ENCODE data around the gene RSPRY1.
"Not testable (repeated sequence)": the region's sequence is repeated elsewhere in the genome, so short reads cannot be mapped to it uniquely, and the experiment has no call there.

Gene RSPRY1

DNA sequence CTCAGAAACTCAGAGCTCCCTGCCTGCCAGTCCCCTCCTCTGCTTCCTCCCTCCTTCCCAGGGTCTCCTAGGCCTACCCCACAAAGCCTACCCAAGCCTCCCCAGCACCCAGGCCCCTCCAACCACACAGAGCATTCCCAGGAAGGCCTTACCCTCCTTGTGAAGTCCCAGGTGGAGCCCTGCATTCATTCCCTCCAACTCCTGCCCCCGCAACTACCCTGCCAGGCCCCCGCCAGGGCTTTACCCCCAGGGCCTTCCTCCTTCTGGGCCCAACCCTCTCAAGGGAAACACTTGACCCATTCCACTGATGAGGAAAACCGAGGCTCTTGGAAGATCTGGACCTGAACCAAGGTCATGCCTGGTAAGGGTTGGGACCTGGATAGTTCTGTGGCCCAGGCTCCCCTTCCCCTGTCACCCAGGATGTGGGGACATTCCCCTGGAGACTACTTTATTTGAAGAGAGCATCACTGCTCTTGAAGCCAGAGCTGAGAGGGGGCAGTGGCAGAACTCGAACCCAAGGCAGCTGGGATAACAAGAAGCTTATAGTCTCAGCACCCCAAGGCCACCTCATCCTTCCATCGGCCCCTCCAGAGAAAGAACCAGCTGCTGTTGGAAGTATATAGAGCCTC lies 85.9 kb downstream of the RSPRY1 start:
- no peak for DNase-seq (ENCODE audit: low read depth in 2 of 2)

DNA sequence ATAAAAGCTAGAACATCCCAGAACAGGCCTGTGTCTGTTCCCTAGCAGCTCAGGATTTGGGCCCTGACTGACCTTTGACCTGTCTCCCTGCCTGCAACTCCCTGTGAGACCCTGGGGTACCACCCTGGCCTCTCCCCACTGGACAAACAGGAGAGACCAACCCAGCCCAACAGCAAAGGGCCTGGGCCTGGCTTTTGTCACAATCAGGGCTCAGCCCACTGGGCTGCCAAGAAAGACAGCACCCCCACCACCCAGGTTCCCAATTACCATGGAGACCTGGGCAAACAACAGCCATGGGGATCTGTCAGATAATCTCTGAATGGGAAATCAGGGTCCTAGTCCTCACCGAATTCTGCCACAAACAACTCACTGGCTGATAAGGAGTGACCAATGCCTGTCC lies 87.2 kb downstream of the RSPRY1 start:
- no peak for DNase-seq (ENCODE audit: low read depth in 2 of 2)

DNA sequence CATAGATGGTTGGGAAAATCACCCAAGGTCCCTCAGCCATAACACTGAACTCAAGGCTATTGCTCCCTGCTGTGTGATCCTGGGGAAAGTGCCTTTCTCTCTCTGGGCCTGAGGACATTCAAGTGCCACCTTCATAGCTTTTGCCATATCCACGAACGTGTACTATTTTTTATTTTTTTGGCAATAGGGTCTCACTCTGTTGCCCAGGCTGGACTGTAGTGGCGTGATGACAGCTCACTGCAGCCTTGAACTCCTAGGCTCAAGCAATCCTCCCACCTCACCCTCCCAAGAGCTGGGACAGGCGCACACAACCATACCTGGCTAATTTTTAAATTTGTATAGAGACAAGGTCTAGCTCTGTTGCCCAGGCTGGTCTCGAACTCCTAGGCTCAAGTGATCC lies 87.7 kb downstream of the RSPRY1 start:
- DNase-seq (ENCODE audit: low read depth in 2 of 2), result no peak

DNA sequence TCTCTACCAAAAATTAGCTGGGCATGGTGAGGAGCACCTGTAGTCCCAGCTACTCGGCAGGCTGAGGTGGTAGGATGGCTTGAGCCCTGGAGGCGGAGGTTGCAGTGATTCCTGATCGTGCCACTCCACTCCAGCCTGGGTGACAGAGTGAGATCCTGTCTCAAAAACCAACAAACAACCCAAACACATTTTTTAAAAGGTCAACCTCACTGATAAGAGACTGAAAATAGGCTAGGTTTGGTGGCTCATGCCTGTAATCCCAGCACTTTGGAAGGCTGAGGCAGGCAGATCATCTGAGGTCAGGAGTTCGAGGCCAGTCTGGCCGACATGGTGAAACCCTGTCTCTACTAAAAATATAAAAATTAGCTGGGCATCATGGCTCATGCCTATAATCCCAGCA lies 89.8 kb downstream of the RSPRY1 start:
- not testable (repeated sequence) for DNase-seq (ENCODE audit: low read depth in 2 of 2)

- no peak for DNase-seq (ENCODE audit: low read depth in 2 of 2)
Observed at GRCh38 chr16:57276596-57276995, 90.5 kb downstream of the RSPRY1 start.

GRCh38 chr16:57277586-57277985 lies 91.5 kb downstream of the RSPRY1 start:
- DNase-seq (ENCODE audit: low read depth in 2 of 2), result peak; percentile 14 to 42

DNA sequence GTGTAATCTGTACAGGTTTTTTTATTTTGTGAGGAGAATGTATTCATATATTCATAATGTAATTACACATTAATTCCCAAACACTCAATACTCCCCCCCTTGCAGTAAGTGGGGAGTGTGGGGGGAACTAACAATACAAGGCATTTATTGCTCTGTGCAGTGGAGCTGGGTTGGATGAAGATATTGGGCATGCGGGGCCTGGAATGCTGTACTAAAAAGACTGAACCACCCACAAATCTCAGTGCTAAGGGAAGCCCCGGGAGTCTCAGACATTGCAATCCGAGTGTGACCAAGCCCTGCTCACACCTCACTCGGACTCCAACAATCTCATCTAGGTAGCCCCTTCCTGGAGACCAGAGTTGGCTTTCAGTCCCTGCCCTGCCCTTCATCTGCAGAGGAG lies 92.4 kb downstream of the RSPRY1 start:
- DNase-seq (ENCODE audit: low read depth in 2 of 2), result no peak

DNA sequence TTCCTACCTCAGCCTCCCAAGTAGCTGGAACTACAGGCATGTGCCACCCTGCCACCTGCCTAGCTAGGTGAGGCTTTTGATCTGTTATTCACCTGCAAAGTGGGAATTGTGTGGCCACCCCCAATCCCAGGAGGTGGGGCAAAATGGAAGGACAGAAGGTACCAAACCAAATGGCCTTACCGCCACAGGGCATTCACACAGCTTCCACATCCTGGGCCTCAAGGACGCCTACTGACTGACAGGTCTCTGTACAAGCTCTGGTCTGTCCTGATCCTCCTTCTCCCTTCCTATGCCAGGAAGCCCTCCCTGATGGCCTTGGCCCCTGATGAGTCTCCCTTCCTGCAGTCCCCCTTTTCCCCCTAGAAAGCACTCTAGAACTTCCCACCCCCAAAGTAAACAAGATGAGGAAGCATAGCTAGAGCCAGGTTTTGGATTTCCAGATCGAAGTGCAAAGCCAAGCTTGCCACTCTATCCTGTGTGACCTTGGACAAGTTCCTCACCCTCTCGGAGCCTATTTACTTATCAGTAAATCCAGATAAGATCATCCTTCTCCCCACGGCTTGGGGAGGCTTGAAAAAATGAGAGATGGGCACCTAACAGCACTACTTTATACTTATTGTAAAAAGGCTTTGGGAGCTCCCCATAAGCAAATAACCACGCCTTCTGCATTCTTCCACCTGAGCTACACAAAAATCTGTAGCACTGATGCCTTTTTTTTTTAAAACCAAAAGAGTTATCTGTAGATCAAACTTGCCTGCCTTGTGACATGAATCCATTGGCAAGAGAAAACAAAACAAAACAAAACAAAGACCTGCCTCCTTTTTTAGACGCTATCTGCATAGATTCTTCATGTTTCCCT lies 93.9 kb downstream of the RSPRY1 start:
- no peak for DNase-seq (ENCODE audit: low read depth in 2 of 2)

DNA sequence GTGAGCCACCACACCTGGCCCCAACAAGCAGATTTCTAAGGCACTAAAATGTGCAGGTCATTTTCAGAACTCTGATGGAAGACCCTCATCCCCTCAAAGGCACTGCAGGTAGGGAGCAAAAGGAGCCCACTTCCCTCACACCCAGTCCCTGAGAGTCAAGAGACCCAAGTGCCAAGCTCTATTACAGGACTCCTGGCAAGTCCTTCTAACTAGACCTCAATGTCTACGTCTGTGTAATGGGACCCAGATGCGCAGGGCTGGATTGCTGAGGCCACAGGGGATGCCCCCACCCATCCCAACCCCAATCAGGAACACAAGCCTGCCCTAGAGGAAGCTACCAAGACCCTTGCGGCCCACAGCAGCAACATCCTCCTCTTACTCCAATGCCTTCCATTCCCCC lies 95.7 kb downstream of the RSPRY1 start:
- no peak for DNase-seq (ENCODE audit: low read depth in 2 of 2)

DNA sequence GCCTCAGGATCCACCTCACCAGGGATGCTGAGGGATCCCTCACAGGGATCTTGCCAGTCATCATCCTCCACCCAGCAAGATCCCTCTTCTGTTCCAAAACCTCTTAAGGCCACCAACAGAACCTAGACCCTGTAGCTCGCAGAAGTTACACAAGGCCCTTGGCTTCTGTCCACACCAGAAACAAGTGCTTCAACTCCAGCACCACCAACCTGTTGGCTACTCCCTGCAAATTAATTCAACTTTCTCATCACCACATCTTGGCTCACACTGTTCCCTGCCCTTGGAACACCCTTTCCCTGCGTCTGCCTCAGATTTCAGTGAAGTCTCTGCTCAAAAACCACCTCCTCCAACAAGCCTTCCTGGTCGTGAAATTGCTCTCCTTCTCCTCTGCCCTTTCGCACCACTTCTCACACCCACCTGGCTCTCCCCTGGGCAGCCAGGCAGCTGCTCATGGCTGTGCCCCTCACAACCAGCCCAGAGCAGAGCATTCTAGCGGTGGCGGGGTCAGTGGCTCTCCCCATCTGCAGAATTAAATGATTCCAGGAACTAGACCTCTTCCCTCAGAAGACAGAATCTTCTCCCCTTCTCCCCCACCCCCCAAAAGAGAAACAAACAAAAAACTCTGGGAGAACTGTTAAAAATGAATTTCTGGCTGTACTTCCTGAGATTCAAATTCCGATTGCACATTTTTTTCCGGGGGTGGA lies 96.5 kb downstream of the RSPRY1 start:
- DNase-seq (ENCODE audit: low read depth in 2 of 2), result no peak

DNA sequence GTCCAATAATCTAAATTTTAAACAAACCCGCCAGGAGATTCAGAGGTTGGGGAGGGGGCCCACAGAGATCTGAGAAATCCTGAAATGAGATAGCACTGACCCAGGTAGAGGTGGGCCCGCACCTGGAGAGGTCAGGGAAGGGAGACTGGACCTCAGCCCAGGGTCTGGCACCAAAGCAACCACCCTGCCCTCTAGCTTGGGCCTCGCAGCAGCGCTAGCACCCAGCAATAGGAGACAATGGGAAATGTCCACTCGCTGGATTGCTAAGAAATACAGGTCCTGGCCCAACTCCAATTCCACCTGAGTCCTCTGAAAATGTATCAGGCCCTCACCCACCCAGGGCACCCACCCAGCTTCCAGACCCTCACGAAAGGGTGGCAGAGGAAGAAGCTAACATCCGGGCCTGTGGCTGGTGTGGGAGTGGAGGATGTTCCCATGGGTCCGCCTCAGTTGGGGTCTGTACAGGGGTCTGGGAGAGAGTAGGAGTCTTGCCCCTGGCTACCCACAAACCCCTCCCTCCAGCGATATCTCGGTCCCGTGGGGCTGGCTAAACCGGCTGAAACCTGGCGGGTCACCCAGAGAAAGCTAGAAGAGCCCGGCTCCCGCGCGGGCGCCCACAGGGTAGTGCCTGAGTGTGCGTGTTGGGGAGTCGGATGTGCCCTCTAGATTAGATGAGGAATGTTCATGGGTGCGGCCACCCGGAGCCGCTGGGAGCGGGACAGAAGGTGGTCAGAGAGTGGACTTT lies 97.3 kb downstream of the RSPRY1 start:
- no peak for DNase-seq (ENCODE audit: low read depth in 2 of 2)

DNA sequence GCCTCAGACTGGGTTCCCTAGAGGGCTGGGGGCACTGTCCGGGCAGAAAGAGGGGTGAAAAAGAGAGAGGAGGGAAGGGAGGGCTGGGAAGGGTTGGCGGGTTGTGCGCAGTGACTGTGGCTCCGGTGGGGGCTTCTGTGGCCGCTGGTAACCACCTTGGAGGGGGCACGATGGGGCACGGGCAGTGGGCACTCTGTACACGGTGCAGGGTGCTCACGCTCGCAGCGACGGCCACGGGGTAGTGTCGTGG lies 97.8 kb downstream of the RSPRY1 start:
- DNase-seq (ENCODE audit: low read depth in 2 of 2), result no peak

DNA sequence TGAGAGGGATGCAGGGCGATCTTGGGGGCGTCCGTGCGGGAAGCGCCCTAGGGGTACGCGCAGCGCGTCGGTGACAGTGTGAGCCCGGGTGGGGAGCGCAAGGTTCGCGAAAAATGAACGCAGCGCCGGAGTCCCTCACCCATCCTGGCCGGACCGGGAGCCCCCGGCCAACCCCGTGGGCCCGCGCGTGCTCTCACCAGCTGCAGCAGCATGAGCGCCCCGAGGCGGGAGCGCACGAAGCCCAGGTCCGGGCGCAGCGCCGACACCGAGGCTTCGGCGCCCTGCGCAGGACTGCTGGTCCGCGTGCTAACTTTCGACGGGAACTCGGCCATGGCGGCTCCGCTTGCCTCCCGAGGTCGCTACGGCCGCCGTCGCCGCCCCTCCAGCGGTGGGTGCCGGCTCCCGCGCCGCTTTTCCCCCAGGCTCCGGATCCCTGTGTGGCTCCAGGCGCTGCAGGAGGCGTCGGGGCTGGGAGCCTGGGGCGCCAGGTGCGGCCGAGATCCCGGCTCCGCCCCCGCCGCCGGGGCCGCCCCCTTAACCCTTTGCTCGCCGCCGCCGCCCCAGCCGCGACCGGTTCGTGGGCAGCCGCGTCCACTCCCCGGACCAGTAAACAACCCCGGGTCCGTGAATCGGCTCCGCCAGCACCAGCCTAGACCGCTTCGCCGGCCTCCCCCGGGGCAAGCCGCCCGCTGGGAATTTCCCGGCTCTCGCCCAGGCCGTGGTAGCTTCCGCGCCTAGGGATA lies 98.3 kb downstream of the RSPRY1 start, which contains the start of gene PLLP:
TSS of gene PLLP (minus strand) at position 464 of the 743 bp plus-strand sequence. CDS start at position 332, 132 bp downstream.
- no peak for DNase-seq (ENCODE audit: low read depth in 2 of 2)

- DNase-seq (ENCODE audit: low read depth in 2 of 2), result no peak
Observed at GRCh38 chr16:57284952-57285363, 98.8 kb downstream of the RSPRY1 start.

DNA sequence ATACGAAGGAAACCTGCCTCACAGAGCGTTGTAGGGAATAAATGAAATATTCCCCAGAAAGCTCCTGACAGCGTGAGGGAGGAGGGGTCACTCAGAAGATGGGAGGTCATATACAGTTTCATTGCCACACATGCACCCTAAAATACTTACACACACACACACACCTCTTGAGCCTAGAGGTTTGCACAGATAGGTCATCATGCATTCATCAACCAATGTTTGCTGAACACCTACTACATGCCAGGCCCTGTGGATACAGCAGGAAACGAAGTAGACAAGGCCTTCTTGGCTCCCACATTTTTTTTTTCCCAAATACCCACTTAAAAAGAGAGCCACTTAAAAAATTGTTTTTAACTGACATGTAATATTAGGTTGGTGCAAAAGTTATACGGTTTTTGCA lies 99.2 kb downstream of the RSPRY1 start:
- no peak for DNase-seq (ENCODE audit: low read depth in 2 of 2)

DNA sequence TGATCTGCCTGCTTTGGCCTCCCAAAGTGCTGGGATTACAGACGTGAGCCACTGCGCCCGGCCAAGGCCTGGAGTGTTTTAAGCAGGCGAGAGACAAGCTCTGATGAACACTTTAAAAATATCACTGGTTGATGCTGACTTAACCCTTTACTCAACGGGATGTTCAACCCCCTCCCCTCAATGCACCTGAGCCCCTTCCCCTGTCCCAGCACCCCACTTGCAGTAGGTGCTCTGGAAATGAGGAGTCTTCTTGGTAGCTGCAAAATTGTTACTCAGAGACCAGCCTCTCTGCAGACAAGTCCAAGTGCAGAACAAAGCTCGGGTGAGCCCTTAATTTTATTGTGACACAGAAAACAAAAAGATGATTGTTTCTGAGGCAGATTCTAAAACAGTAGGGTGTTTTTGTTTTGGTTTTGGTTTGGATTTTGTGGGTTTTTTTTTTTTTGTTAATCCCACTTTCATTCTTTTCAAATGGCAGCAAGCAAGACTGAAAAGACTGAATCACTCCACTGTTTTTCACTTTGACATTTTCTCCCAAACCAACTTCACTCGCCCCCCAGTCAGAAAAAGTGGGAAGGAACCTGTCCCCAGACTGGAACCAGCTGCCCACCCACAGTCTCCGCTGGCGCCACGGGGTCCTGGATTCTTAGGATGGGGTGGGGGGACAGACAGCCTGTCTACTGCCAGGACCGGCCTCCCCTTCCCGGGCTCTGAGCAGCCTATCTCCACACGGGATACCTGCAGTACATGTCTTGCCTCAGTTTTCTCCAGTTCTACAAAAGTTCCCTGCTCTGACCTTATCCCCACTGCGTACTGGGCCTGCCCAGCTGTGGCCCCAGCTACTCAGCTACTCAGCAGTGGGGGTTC lies 103.5 kb downstream of the RSPRY1 start:
- DNase-seq (ENCODE audit: low read depth in 2 of 2), result no peak

Data from stimulated activated CD8-positive, alpha-beta memory T cell treated with anti-CD3 and anti-CD28 coated beads, Interleukin-15, amount 100 ng/mL, for 48 hours (primary cell).